Endothelial cell of umbilical vein (primary cell): Measurements from ENCODE around the gene TTC3. TPM values are rescaled to one million over a fixed set of nuclear protein-coding genes. Genes with fewer than 3 reads are reported as not detected.

Source experiments
- BruUV-seq: library from RNA; stranded (reverse); fragments of 400-500 nt; replicated peaks from 2 replicates; lab custom pipeline; 2021; lab: Mats Ljungman, UMichigan
- CTCF ChIA-PET: fragments of 300-600, 350-600 bp; sonication (Branson Sonifier 250); formaldehyde crosslinking; loops from one replicate; lab custom pipeline; 2021; ENCODE audit warnings: antibody characterized with exemption, inconsistent platforms; lab: Charles Lee
- POLR2A ChIA-PET: fragments of 300-600, 350-600 bp; sonication (Branson Sonifier 250); formaldehyde crosslinking; loops from one replicate; lab custom pipeline; 2021; ENCODE audit warnings: antibody characterized with exemption, inconsistent platforms; lab: Charles Lee
- DNase-seq: peaks from one replicate; pipeline ENCODE4 v3.0.0-alpha.2; 2011; ENCODE audit warnings: low read depth, low spot score
- FAIRE-seq: peaks from 2 replicates; lab custom pipeline; 2011; peaks lifted over from hg19 to GRCh38; lab: Jason Lieb, UNC
- H2AFZ ChIP-seq: 2 replicates; pipeline ENCODE4 v1.6.0; 2012; ENCODE audit warnings: low read depth, low read length, control low read depth, inconsistent platforms
- H3K27ac ChIP-seq: 2 replicates; pipeline ENCODE4 v1.5.1; 2011; ENCODE audit warnings: low read depth, mild to moderate bottlenecking, control low read depth, low read length, moderate library complexity; ENCODE audit not compliant: insufficient read depth
- H3K27me3 ChIP-seq, 2 experiments: 2 replicates each; pipeline versions ENCODE4 v1.6.0 to v1.6.1; 2011; ENCODE audit warnings: low read length in 2 of 2, mixed read lengths in 1 of 2; ENCODE audit not compliant: control insufficient read depth in 2 of 2, insufficient read depth in 2 of 2
- H3K36me3 ChIP-seq, 2 experiments: 2 replicates in 1 of 2; 3 replicates in 1 of 2; pipeline ENCODE4 v1.5.1; 2011; ENCODE audit warnings: low read length in 2 of 2, mild to moderate bottlenecking in 1 of 2, moderate library complexity in 1 of 2; ENCODE audit not compliant: control insufficient read depth in 2 of 2, insufficient read depth in 2 of 2; ENCODE audit errors: extremely low read depth in 1 of 2
- H3K4me1 ChIP-seq: 3 replicates; pipeline ENCODE4 v1.5.1; 2011; ENCODE audit warnings: mild to moderate bottlenecking, low read length; ENCODE audit not compliant: control insufficient read depth, insufficient read depth; ENCODE audit errors: extremely low read depth
- H3K4me2 ChIP-seq: 2 replicates; pipeline ENCODE4 v1.6.1; 2011; ENCODE audit warnings: low read length, control low read depth, mixed read lengths; ENCODE audit not compliant: insufficient read depth
- H3K4me3 ChIP-seq, 3 experiments: fragments of 200-600 bp in 1 of 3; sonication (generic), shearing (Covaris generic) in 1 of 3; replicated peaks in 1 of 3; 2 replicates each; pipeline ENCODE4 v1.5.1; 2011 to 2016; ENCODE audit warnings: control low read depth in 3 of 3, low read length in 3 of 3, mild to moderate bottlenecking in 2 of 3, inconsistent platforms in 1 of 3, low read depth in 1 of 3, moderate library complexity in 1 of 3; ENCODE audit not compliant: insufficient read depth in 1 of 3
- H3K79me2 ChIP-seq: 2 replicates; pipeline ENCODE4 v1.6.0; 2012; ENCODE audit warnings: low read length, inconsistent platforms; ENCODE audit not compliant: control insufficient read depth, insufficient read depth
- H3K9ac ChIP-seq: replicated peaks from 2 replicates; pipeline ENCODE3; 2011; ENCODE audit warnings: low read length, control low read depth; ENCODE audit not compliant: insufficient read depth; ENCODE audit errors: extremely low read depth
- H3K9me1 ChIP-seq: replicated peaks from 3 replicates; pipeline ENCODE4 v1.6.0; 2011; ENCODE audit warnings: mild to moderate bottlenecking, low read length; ENCODE audit not compliant: control insufficient read depth, insufficient read depth; ENCODE audit errors: extremely low read depth
- H3K9me3 ChIP-seq: replicated peaks from 2 replicates; pipeline ENCODE4 v1.5.1; 2012; ENCODE audit warnings: low read length, inconsistent platforms; ENCODE audit not compliant: control insufficient read depth, insufficient read depth
- H4K20me1 ChIP-seq: replicated peaks from 2 replicates; pipeline ENCODE3; 2011; ENCODE audit warnings: mild to moderate bottlenecking, low read length; ENCODE audit not compliant: control insufficient read depth, insufficient read depth; ENCODE audit errors: extremely low read depth
- FOS ChIP-seq: IDR thresholded peaks from 2 replicates; pipeline ENCODE4 v1.6.1; 2011; ENCODE audit warnings: mild to moderate bottlenecking, low read length, moderate library complexity, borderline replicate concordance; ENCODE audit not compliant: insufficient read depth
- POLR2A ChIP-seq: IDR thresholded peaks from 2 replicates; pipeline ENCODE4 v1.6.1; 2012; ENCODE audit warnings: low read depth, mild to moderate bottlenecking, control low read depth, low read length
- POLR2AphosphoS5 ChIP-seq: IDR thresholded peaks from 2 replicates; pipeline ENCODE4 v1.6.1; 2012; ENCODE audit warnings: low read depth, mild to moderate bottlenecking, control low read depth, low read length, moderate library complexity; ENCODE audit not compliant: insufficient read depth
- dilution Hi-C: fragments of 300-500 bp; cut with MboI; formaldehyde crosslinking; loops from one replicate; pipeline ENCODE4 v1.15.0; 2019; ENCODE audit warnings: low sequenced_read_pairs; ENCODE audit not compliant: extremely low pct_ligation_motif_present
- intact Hi-C: fragments of 100-400 bp; cut with micrococcal nuclease; formaldehyde crosslinking; loops from one replicate; pipeline ENCODE4 v1.10.0; 2022
- polyA plus RNA-seq, 4 experiments: library from polyadenylated mRNA; depleted of rRNA in 3 of 4; stranded (reverse) in 3 of 4; unstranded in 1 of 4; fragments of >200 nt; gene quantifications; 2 replicates each; pipeline versions ENCODE4 v1.2.1 to v1.2.3, GENCODE V29; 2011 to 2012; ENCODE audit warnings: missing spikeins in 1 of 4
- total RNA-seq: library from RNA; stranded (reverse); gene quantifications from 2 replicates; pipeline ENCODE4 v1.2.3, GENCODE V29; 2021
- TF ChIP-seq, protein P1 (sequence below): IDR thresholded peaks from 2 replicates; pipeline ENCODE4 v1.6.1; 2011; ENCODE audit not compliant: insufficient read depth, insufficient read length

Gene TTC3
- total and polyA plus RNA-seq, 2 donors (not counting 3 experiments of a cell fraction or from before 2014, with no cell fraction given), result 26.2 to 113 TPM

DNA sequence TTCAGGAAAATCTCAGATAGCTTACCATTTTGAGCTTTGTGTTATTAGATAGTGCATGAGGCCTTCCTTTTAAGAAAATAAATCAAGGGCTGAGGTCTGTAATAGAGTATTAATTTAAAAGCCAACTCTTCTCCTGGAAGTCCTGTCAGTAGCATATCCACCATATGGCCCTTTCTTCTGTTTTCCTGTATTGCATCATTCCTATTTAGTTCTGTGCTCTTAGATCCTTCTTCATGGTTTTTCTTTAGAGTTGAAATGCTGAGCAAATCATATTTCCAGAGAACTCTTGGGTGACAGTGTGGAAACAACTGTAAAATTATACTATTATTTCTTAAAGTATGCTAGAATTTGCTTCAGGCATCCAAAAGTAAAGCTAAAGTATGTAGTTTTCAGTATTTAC, 91.7 kb downstream of the TTC3 start:
- no peaks in the 10 kb centered on the region for H3K4me1 ChIP-seq
- no peaks in the 10 kb centered on the region for H3K79me2 ChIP-seq
- FAIRE-seq (no peak), DNase-seq (no peak)
- intact Hi-C loops, result loop anchor here (5.0 kb wide), 1 partner anchor 493 kb away; no protein-coding TSS in a partner anchor
- no peaks in the 10 kb centered on the region for H4K20me1 ChIP-seq
- TF ChIP-seq POLR2A, result no peak
- no peak for TF ChIP-seq FOS
- no peak overlapping the region for H2AFZ ChIP-seq
- POLR2A ChIA-PET, result no interaction called here
- no TSS peak for BruUV-seq
- H3K36me3 ChIP-seq, result peaks cover 4 to 12% of the 10 kb centered on the region in 2 experiments
- H3K9me1 ChIP-seq, result no peaks in the 10 kb centered on the region
- H3K9me3 ChIP-seq, result no peaks in the 10 kb centered on the region
- CTCF ChIA-PET, result interaction anchor here (0.8 to 2.2 kb wide), 3 partner anchors 10 to 362 kb away, joined by 3 to 6 read pairs (median 3); no protein-coding TSS in a partner anchor
- H3K9ac ChIP-seq, result no peak overlapping the region
- no peak overlapping the region for H3K4me2 ChIP-seq
- H3K27ac ChIP-seq, result no peak overlapping the region
- dilution Hi-C loops, result no loop called here
- no peak overlapping the region for H3K4me3 ChIP-seq
- no peaks in the 10 kb centered on the region for H3K27me3 ChIP-seq

DNA sequence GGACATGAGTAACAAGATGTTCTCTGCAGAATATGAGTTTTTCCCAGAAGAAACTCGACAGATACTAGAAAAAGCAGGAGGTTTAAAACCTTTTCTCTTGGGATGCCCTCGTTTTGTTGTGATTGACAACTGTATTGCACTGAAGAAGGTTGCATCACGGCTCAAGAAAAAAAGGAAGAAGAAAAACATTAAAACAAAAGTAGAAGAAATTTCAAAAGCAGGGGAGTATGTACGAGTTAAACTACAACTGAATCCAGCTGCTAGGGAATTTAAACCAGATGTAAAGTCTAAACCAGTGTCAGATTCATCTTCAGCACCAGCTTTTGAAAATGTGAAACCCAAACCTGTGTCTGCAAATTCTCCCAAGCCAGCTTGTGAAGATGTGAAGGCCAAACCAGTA, 92.5 kb downstream of the TTC3 start:
- Histone ChIP-seq H3K9me1 (no peaks in the 10 kb centered on the region), H3K9ac (no peak overlapping the region), H3K36me3 (peaks cover 4 to 12% of the 10 kb centered on the region in 2 experiments), H2AFZ (no peak overlapping the region), H3K27me3 (no peaks in the 10 kb centered on the region), H3K4me2 (no peak overlapping the region), H4K20me1 (no peaks in the 10 kb centered on the region), H3K4me3 (no peak overlapping the region), H3K4me1 (no peaks in the 10 kb centered on the region), H3K79me2 (no peaks in the 10 kb centered on the region), H3K27ac (no peak overlapping the region), H3K9me3 (no peaks in the 10 kb centered on the region)
- FAIRE-seq (no peak), DNase-seq (no peak)
- ChIA-PET CTCF (interaction anchor here (1.2 to 3.0 kb wide), 4 partner anchors 188 to 361 kb away, joined by 3 to 12 read pairs (median 8); no protein-coding TSS in a partner anchor), POLR2A (no interaction called here)
- intact Hi-C loops (loop anchor here (5.0 kb wide), 1 partner anchor 492 kb away; no protein-coding TSS in a partner anchor), dilution Hi-C loops (no loop called here)
- BruUV-seq, result no TSS peak
- TF ChIP-seq, protein P1, sequence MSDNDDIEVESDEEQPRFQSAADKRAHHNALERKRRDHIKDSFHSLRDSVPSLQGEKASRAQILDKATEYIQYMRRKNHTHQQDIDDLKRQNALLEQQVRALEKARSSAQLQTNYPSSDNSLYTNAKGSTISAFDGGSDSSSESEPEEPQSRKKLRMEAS, result no peak
- no peak for TF ChIP-seq POLR2AphosphoS5
